Activated effector memory CD4-positive, alpha-beta T cell treated with Interleukin-2 at 50 U/mL for 16 hours (primary cell): Measurements from ENCODE around the gene OR2F2.
A peak's percentile ranks its signal among the peaks of the same experiment; 100 is the strongest.

Source experiments
- DNase-seq: peaks from one replicate; pipeline ENCODE4 v3.0.0-alpha.2; 2020

Gene OR2F2, protein sequence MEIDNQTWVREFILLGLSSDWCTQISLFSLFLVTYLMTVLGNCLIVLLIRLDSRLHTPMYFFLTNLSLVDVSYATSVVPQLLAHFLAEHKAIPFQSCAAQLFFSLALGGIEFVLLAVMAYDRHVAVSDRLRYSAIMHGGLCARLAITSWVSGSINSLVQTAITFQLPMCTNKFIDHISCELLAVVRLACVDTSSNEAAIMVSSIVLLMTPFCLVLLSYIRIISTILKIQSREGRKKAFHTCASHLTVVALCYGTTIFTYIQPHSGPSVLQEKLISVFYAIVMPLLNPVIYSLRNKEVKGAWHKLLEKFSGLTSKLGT

DNA sequence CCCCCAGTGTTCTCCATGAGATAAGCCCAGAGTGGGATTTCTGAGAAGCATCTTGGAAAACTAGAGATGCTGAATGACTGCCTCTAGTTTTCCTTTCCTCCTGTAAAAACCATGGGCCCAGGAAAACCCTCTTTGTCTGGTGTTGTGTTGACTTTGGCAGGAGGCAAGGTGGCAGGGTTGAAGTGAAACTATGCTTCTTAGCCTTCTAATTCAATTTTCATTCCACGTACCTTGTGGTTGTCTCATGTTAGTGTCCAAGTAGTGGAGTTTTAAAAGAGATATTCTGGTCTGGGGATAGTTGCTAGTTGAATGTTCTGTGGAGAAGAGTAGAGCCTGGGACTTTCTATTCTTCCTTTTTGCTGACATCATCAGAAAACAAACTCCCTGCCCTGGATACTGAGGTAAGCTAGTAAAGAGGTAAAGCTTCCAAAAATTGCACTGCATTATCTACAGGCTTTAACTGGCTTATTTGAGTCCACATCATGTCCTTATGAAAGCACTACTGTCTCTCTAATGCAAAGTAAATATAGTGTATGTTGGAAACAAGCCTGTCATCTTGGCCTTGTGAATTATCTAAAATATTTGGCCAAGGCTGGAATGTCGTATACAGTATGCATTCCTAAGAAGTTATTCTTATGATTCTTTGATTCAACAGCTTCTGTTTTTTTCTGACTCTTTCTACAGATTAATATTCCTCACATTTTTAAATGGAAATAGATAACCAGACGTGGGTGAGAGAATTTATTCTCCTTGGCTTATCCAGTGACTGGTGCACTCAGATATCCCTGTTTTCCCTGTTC lies at the start of gene OR2F2:
TSS of gene OR2F2 (plus strand) at position 708 of the 800 bp plus-strand sequence. CDS start at position 708, 0 bp downstream.
- DNase-seq, result no peak

- no peak for DNase-seq
These were observed 49.1 kb upstream of the OR2F2 start for GRCh38 chr7:143885951-143886350.

DNA sequence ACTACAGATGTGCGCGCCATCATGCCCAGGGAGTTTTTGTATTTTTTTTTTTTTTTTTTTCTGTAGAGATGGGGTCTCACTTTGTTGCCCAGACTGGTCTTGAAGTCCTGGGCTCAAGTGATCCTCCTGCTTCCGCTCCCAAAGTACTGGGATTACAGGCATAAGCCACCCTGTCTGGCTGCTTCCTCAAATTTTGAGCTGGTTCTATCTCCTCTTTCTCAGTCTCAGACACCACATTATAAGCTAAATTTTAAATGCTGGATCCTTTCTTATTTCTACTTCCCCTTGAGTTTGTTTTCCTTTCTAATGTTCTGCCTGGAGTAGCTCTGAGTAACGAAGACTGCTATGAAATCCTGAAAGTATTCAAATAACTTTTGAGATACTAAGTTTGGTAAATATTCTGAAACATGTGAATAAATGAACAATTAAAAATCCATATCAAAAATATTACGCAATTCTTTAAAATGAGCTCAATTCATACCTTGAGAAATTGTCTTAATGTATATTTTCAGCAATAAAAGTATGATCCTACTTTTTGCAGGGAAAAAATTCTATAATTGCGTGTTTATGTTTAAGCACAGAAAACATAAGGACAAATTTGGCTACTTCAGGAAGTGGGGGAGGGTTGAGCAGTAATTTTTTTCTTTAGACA lies 48.1 kb upstream of the OR2F2 start:
- no peak for DNase-seq

GRCh38 chr7:143889068-143889467 lies 46.0 kb upstream of the OR2F2 start:
- no peak for DNase-seq

DNA sequence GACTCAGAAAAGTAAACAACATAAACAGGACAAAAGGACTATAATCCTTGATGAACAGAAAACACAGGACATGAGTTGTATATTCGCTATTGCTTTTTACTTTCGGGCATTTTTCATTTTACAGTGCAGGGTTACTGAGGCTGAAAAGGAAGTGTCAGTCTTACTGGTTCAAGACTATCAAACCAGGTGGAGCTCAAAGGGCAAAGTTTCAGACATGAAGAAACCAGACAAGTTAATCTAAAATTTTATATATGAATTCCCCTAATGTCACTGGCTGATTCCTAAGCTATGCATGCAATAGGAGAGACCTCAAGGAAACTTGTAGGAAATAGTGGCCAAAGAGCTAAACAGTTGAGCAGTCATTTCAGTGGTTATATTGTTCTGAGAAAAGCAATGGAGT lies 44.5 kb upstream of the OR2F2 start:
- no peak for DNase-seq

DNA sequence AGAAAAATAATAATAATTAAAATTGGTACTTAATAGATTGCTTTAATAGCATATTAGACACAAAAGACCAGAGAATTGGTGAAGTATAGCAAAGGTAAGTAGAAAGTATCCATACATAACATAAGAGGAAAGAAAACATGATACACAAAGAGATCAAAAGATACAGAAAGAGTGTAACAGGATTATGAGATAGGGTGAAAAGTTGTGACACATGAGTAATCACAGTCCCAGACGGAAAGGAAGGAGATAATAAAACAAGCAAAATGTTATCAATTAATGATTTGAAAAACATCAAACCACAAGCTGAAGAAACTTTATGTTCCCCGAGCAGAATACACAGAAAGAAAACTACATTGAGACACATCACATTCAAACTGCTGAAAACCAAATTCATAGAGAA lies 43.6 kb upstream of the OR2F2 start:
- DNase-seq, result no peak

DNA sequence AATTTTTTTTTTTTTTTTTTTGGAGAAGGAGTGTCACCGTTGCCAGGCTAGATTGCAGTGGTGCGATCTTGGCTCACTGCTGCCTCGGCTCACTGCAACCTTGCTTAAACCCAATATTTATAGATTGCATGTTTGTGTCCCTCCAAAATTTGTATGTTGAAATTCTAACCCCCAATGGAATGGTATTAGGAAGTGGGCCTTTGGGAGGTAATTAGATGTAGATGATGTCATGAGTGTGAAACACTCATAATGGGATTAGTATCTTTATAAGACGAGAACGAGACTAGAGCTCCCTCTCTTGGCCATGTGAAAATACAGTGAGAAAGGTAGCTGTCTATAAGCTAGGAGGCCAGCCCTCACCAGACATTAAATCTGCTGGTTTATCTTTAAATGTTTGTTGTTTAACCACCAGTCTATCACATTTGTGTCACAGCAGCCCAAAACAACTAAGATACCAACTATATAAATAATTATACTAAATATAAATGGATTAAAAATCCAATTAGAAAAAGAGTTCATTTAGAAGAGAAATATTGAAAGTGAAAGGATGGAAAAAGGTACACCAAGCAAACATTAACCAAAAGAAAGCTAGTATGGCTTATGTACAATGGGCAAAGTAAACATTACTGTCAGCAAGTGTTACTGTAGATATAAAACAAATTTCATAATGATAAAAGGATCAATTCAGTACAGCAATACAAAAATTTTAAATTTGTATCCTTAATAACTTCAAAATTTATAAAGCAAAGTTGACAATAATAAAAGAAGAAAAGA lies 42.3 kb upstream of the OR2F2 start:
- no peak for DNase-seq

- DNase-seq, result no peak
These were observed 38.4 kb upstream of the OR2F2 start for GRCh38 chr7:143896667-143897066.

GRCh38 chr7:143898810-143899209 lies 36.2 kb upstream of the OR2F2 start:
- no peak for DNase-seq

- no peak for DNase-seq
These were observed 34.7 kb upstream of the OR2F2 start for GRCh38 chr7:143900230-143900766.

DNA sequence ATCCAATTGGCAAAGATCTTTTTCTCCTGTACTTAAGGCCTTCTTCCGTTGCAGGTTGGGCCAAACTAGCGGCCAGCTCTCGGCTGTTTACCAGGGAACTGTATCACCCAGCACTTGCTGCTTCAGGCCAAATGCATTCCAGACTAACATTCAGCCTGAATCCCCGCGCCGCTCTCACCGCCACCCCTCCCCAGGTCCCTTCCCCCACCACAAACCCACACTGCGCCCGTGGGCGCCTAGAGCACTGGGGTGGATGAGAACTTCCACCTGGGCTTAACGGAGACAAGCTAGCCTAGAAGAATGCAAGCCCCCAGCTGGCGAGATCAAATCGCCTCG lies 33.7 kb upstream of the OR2F2 start:
- no peak for DNase-seq

GRCh38 chr7:143901668-143902331 lies 33.2 kb upstream of the OR2F2 start, which contains the start of gene TCAF1:
TSS of gene TCAF1 (minus strand) at chr7:143902176. CDS start at chr7:143876608, 25,568 bp downstream.
- DNase-seq, result peak; percentile 84

GRCh38 chr7:143902332-143902899 lies 32.6 kb upstream of the OR2F2 start:
- DNase-seq, result no peak

DNA sequence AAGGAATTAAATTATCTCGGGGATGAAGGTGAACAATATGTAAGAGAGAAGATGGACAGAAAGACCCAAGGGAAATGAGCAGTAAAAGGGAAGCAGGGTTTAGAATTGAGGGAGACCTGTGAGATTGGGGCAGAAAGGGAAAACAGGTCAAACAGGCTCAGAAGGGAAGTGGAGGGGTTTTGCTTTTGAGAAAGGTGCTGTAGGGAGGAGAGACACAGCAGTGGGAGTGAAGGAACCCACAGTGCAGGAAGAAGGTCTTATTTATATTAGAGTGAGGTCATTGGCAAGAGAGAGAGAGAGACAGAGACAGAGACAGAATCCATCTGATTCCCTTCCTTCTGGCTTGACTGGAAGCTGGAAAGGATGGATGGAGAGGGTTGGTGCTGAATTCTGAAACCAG lies 29.5 kb upstream of the OR2F2 start:
- DNase-seq, result no peak

GRCh38 chr7:143906151-143906550 lies 28.9 kb upstream of the OR2F2 start:
- DNase-seq, result no peak

- no peak for DNase-seq
These were observed 28.1 kb upstream of the OR2F2 start for GRCh38 chr7:143906895-143907294.

DNA sequence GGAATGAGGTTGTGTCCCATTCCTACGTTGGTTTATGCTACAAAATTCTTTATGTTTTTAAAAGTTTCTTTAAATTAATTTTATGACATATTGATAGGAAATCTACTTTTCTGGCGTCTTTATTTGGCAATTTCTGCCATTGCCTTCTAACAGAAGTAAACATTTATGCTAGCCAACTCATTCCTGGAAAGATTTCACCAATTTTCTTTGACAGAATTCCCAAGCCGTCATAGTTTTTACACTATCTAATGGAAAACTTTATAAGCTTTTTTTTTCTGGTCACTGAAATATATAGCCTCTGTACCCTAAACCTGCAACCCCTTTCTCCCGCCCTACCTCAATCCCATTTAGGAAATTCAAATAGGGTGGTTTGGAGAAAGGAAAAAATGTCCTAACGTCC lies 26.9 kb upstream of the OR2F2 start:
- no peak for DNase-seq

DNA sequence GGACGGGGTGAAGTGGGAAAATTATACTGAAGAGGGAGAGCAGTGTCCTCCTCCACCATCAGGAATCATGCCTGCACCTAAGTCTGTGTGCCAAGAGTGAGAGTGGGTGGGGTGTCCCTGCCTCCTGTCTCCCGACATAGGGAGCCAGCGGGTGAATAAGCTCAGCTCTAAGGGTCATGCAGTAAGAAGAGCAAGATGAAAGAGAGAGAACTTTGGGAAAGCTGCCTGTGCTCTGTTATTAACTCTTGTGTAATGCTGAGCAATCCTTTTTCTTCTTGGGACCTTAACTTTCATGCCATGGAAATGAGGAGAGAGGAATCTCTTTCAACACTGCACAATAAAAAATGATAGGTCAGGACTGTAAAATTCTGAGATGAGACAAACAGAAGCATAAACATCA lies 25.2 kb upstream of the OR2F2 start:
- DNase-seq, result no peak

- DNase-seq, result no peak
These were observed 24.4 kb upstream of the OR2F2 start for GRCh38 chr7:143910473-143911248.

- no peak for DNase-seq
These were observed 21.0 kb upstream of the OR2F2 start for GRCh38 chr7:143913945-143914615.
